ENCODE measurements around the gene ELL.

Gene ELL

DNA sequence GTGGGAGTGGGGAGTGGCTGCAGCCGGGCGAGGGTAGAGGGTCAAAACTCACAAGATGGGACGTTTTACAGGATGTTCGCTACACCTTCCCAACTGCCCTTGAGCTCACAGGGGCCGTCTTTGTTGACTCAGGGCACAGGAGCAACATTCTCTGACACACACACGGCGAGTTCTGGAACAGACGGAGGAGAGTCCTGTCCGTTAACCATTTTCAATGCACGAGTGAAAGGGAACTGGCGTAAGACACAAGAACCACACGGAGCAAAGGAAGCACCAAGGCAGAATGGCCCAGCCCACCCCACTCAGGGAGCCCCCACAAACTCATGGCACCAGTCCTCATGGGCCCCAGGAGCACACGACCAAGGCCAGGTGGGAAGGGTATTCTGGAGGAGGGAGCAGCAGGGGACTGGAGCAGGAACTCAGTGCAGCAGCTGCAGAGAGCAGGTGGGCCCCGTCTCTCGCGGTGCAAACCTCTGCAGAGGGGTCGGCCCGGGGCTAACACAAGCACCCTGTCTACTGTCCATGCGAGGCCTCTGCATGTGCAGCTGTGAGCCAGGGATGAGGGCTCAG is 46.0 kb downstream of the ELL start:
- DNase-seq (ENCODE audit: extremely low read depth, low read depth): no peak
- no peak overlapping the region for H3K4me3 ChIP-seq (replicated peaks; ENCODE audit: low read depth, low read length)
- TF ChIP-seq, protein P1, sequence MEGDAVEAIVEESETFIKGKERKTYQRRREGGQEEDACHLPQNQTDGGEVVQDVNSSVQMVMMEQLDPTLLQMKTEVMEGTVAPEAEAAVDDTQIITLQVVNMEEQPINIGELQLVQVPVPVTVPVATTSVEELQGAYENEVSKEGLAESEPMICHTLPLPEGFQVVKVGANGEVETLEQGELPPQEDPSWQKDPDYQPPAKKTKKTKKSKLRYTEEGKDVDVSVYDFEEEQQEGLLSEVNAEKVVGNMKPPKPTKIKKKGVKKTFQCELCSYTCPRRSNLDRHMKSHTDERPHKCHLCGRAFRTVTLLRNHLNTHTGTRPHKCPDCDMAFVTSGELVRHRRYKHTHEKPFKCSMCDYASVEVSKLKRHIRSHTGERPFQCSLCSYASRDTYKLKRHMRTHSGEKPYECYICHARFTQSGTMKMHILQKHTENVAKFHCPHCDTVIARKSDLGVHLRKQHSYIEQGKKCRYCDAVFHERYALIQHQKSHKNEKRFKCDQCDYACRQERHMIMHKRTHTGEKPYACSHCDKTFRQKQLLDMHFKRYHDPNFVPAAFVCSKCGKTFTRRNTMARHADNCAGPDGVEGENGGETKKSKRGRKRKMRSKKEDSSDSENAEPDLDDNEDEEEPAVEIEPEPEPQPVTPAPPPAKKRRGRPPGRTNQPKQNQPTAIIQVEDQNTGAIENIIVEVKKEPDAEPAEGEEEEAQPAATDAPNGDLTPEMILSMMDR (IDR thresholded peaks at IDR 0.05; ENCODE audit: low read depth, low read length, missing control alignments): no peak

DNA sequence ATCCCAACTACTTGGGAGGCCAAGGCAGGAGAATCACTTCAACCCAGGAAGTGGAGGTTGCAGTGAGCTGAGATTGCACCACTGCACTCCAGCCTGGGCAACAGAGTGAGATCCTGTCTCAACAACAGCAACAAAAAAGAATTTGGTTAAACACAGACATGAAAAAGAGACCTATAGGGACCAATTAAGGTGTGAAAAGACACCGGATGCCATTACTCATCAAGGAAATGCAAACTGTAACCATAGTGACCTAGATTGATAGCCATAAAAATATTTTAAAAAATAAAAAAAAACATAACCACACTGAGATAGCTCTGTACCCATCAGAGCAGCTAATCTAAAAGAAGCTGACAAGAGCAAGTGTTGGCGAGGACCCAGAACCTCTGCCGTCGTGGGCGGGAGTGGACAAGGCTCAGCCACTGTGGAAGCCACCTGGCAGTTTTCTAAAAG is 46.8 kb downstream of the ELL start:
- no peak for DNase-seq (ENCODE audit: extremely low read depth, low read depth)
- no peak overlapping the region for H3K4me3 ChIP-seq (replicated peaks; ENCODE audit: low read depth, low read length)
- TF ChIP-seq, protein P1 (IDR thresholded peaks at IDR 0.05; ENCODE audit: low read depth, low read length, missing control alignments): no peak

DNA sequence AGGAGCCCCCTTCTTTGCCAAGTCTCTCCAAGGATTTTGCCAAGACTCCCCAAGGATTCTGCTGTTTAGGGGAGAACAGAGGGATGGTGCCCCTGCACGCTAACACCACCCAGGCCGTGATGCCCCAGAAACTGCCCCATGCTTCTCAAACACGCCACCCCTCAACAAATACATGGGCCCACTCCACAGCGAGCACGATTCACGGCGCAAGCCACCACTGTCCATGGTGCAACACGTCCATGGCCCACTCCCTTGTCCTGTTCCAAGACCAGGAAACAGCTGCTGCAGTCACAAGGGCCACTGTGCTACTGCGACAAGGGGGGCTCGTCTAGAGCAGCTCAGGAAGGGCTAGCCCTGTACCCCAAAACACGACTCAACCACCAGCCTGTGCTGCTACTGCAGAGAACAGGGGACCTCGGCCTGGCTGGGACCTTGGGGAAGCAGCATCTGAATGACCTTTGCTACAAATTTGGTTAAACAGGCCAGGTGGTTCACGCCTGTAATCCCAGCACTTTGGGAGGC is 47.4 kb downstream of the ELL start:
- no peak for DNase-seq (ENCODE audit: extremely low read depth, low read depth)
- TF ChIP-seq, protein P1 (IDR thresholded peaks at IDR 0.05; ENCODE audit: low read depth, low read length, missing control alignments): no peak

DNA sequence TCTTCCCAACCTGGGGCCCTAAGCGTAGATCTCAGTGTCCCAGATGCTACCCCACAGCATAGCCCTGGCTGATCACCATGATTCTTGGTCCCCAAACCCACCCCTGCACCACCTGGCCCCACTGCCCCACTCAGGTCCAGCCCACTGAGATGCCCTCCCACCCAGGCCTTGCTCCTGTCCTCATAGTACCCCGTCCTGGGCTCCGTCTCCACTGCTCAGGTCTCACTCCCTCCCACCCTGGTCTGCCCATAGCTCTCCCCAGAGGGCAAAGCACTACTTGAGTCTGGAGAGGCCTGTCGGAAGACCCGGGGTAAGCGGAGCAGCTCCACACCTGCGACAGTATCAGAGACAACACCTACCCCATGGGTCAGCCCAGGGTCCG is 48.2 kb downstream of the ELL start:
- no peak overlapping the region for H3K4me3 ChIP-seq (replicated peaks; ENCODE audit: low read depth, low read length)
- TF ChIP-seq, protein P1 (IDR thresholded peaks at IDR 0.05; ENCODE audit: low read depth, low read length, missing control alignments): no peak
- DNase-seq (ENCODE audit: extremely low read depth, low read depth): no peak

More for the DNA sequence above, 47.4 kb downstream of the ELL start:
- H3K4me3 ChIP-seq (replicated peaks; ENCODE audit: low read depth, low read length): no peak overlapping the region

DNA sequence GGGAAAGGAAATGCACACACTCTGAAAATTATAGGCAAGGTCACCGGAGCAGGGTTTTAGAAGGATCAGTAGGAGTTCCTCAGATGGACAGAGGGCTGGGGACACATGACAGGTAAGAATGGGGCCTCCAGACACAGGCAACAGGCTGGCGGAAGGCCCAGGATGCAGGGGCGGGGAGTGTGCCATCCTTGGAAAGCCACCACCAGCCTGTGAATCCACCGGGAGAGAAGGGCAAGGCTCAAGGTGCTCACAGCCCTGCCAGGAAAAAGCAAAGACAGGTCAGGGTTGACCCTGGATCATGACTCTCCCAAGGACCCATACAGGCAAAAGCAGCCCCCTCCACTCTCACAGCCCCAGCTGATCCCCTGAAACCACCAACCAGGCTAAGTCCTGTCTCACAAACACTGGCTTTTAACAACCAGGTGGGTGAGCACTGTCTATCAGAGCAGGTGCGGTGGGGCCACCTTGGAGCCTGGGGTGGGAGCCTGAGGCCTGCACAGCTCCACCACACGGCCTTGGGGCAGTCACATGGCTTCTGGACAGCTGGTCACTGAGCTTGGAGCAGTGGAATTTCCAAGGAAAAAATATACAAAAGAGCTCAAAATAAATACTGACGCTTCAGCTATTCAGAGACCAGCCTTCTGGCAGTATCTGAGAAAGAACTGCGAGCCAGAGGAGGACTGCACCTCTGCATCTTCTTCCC is 48.7 kb downstream of the ELL start:
- no peak for DNase-seq (ENCODE audit: extremely low read depth, low read depth)
- H3K4me3 ChIP-seq (replicated peaks; ENCODE audit: low read depth, low read length): no peak overlapping the region
- TF ChIP-seq, protein P1 (IDR thresholded peaks at IDR 0.05; ENCODE audit: low read depth, low read length, missing control alignments): no peak

DNA sequence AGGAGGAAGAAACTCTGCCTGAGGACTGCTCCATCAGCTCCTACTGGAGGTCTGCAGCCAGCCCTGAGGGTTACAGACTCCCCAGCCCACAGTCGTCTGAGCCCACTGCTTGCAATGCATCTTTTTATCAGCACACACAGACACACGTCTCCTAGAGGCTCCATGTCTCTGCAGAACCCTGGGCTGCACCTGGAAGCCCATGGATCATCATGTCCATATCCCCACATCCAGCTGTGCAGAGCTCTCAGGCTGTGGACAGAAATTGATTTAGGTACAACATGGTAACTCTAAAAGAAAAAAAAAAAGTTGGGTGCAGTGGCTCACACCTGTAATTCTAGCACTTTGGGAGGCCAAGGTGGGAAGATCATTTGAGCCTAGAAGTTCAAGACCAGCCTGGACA is 51.1 kb downstream of the ELL start:
- H3K4me3 ChIP-seq (replicated peaks; ENCODE audit: low read depth, low read length): no peak overlapping the region
- TF ChIP-seq, protein P1 (IDR thresholded peaks at IDR 0.05; ENCODE audit: low read depth, low read length, missing control alignments): no peak
- DNase-seq (ENCODE audit: extremely low read depth, low read depth): no peak
